GM12878 (cell line): ENCODE data around the gene CARD10. TPM values are rescaled to one million over a fixed set of nuclear protein-coding genes. Genes with fewer than 3 reads are reported as not detected.

ENCODE experiments used
- CBX5 ChIP-seq: sonication (generic); IDR thresholded peaks from 2 replicates; pipeline ENCODE4 v1.6.1; 2016; ENCODE audit warnings: low read depth, moderate library complexity, mild to moderate bottlenecking, inconsistent platforms
- CHD1 ChIP-seq: IDR thresholded peaks from 2 replicates; pipeline ENCODE4 v1.6.1; 2012; ENCODE audit warnings: low read depth, low read length, improper control_type of control experiment
- CHD4 ChIP-seq: fragments of 200-600 bp; sonication (generic); IDR thresholded peaks from 2 replicates; pipeline ENCODE4 v1.6.1; 2016; ENCODE audit warnings: mild to moderate bottlenecking
- DPF2 ChIP-seq: fragments of 450-650 bp; IDR thresholded peaks from 2 replicates; pipeline ENCODE4 v1.6.1; 2017; ENCODE audit warnings: mild to moderate bottlenecking
- GABPA ChIP-seq: IDR thresholded peaks from 2 replicates; pipeline ENCODE4 v1.6.1; 2014; ENCODE audit warnings: antibody characterized with exemption, low read depth, mild to moderate bottlenecking, inconsistent platforms
- HSF1 ChIP-seq: fragments of 150-350 bp; IDR thresholded peaks from 2 replicates; pipeline ENCODE4 v1.6.1; 2014; ENCODE audit warnings: mild to moderate bottlenecking, low read depth, low read length
- MTA3 ChIP-seq: IDR thresholded peaks from 2 replicates; pipeline ENCODE4 v1.6.1; 2012; ENCODE audit warnings: low read length, inconsistent platforms, borderline replicate concordance
- NFIC ChIP-seq: IDR thresholded peaks from 2 replicates; pipeline ENCODE4 v1.6.1; 2012; ENCODE audit warnings: low read depth, mild to moderate bottlenecking, inconsistent platforms, low read length, moderate library complexity
- NFYB ChIP-seq: IDR thresholded peaks from 2 replicates; pipeline ENCODE4 v1.6.1; 2011; ENCODE audit warnings: low read depth, mild to moderate bottlenecking, low read length, improper control_type of control experiment, moderate library complexity; ENCODE audit not compliant: insufficient read depth
- NRF1 ChIP-seq: conservative IDR thresholded peaks from 2 replicates; pipeline ENCODE4 v1.6.1; 2011; ENCODE audit warnings: mild to moderate bottlenecking, low read depth, low read length, improper control_type of control experiment
- PKNOX1 ChIP-seq: fragments of 450-650 bp; IDR thresholded peaks from 2 replicates; pipeline ENCODE4 v1.6.1; 2016; ENCODE audit warnings: mild to moderate bottlenecking
- POLR2AphosphoS5 ChIP-seq: IDR thresholded peaks from 2 replicates; pipeline ENCODE4 v1.6.1; 2011; ENCODE audit warnings: mild to moderate bottlenecking, low read length, inconsistent platforms
- TARDBP ChIP-seq: IDR thresholded peaks from 2 replicates; pipeline ENCODE4 v1.6.1; 2016; ENCODE audit warnings: borderline replicate concordance
- YBX1 ChIP-seq: fragments of 450-650 bp; IDR thresholded peaks from 2 replicates; pipeline ENCODE4 v1.6.1; 2016; ENCODE audit warnings: antibody characterized with exemption
- ZSCAN29 ChIP-seq: fragments of 450-650 bp; IDR thresholded peaks from 2 replicates; pipeline ENCODE4 v1.6.1; 2017; ENCODE audit warnings: mild to moderate bottlenecking, moderate library complexity
- ZZZ3 ChIP-seq: IDR thresholded peaks from 2 replicates; pipeline ENCODE4 v1.6.1; 2011; ENCODE audit warnings: low read depth; ENCODE audit not compliant: control insufficient read depth, insufficient read length
- polyA plus RNA-seq, 11 experiments: library from polyadenylated mRNA; depleted of rRNA in 4 of 11; unstranded in 6 of 11; stranded (reverse) in 5 of 11; fragments of >200 nt; fragmentation: Nextera tagmentation in 4 of 11; fragmentation: Illumina TruSeq in 1 of 11; extraction: Ambion mirVana in 4 of 11; extraction: Trizol in 1 of 11; gene quantifications; 1 replicate in 1 of 11; 2 replicates in 10 of 11; pipeline versions ENCODE4 v1.2.1 to v1.2.3, GENCODE V29; 2011 to 2016; ENCODE audit warnings: inconsistent platforms in 2 of 11, missing spikeins in 2 of 11, low read depth in 1 of 11
- total RNA-seq, 4 experiments: library from RNA; depleted of rRNA in 3 of 4; stranded (reverse); fragments of >200 nt in 3 of 4; fragmentation: Illumina TruSeq in 1 of 4; extraction: Trizol in 1 of 4; gene quantifications; 2 replicates each; pipeline versions ENCODE4 v1.2.1 to v1.2.3, GENCODE V29; 2013 to 2021
- TF ChIP-seq, protein P1 (sequence below): fragments of 450-650 bp; formaldehyde crosslinking; IDR thresholded peaks from 2 replicates; pipeline ENCODE4 v1.4.0; 2022; ENCODE audit warnings: mild to moderate bottlenecking, moderate library complexity
- TF ChIP-seq, protein P2 (sequence below): fragments of 450-650 bp; formaldehyde crosslinking; IDR thresholded peaks from 2 replicates; pipeline ENCODE4 v1.5.0; 2022; ENCODE audit warnings: mild to moderate bottlenecking, missing genetic modification characterization
- TF ChIP-seq, protein P3 (sequence below): fragments of 450-650 bp; IDR thresholded peaks from 2 replicates; pipeline ENCODE4 v1.6.1; 2017; ENCODE audit warnings: low read depth, mild to moderate bottlenecking, moderate library complexity

The CARD10 gene
- total and polyA plus RNA-seq, 10 of the 15 experiments (the other 5 are each of a cell fraction or from before 2014, with no cell fraction given): 0.08 to 0.10 (median 0.10) TPM; not detected in 7

DNA sequence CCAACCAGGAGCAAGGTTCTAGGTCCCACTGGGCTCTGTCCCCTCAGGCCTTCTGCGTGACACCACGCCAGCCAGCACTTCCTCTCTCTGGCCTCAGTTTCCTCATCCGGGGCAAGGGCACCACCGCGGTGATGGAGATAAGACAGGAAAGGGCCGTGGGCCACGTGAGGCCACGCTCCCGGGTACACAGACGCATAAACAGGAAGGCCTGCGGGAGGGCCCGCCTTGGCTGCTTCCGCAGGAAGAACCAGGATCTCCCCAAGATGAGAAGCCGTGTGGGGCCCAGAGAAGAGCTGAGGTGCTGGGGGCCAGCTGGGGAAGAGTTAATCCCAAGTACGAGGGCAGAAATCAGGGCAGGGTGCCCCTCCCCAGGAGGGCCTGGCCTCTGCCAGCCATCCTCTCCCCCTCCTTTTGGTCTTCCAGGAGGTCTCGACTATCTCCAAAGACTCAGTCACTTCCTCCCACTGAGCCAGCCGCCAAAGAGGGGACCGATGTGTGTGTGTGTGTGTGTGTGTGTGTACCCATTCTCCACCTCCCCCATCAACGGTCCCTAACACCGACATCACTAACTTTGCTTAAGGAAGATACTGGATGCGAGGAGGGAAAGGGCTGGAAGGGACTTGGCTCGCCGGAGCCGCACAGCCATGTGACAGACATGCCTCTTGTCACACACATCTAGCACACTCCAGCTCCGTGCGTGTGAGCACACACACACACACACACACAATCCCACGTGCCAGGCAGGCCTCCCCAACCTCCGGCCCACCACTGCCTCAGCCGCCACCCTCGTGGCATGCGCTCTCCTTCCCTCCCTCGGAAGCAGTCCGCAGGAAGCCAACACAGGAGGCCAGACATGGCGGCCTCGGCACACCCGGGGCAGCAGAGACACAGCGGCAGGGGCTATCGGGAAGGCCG is 34.5 kb downstream of the CARD10 start (continued):
- TF ChIP-seq, protein P1, sequence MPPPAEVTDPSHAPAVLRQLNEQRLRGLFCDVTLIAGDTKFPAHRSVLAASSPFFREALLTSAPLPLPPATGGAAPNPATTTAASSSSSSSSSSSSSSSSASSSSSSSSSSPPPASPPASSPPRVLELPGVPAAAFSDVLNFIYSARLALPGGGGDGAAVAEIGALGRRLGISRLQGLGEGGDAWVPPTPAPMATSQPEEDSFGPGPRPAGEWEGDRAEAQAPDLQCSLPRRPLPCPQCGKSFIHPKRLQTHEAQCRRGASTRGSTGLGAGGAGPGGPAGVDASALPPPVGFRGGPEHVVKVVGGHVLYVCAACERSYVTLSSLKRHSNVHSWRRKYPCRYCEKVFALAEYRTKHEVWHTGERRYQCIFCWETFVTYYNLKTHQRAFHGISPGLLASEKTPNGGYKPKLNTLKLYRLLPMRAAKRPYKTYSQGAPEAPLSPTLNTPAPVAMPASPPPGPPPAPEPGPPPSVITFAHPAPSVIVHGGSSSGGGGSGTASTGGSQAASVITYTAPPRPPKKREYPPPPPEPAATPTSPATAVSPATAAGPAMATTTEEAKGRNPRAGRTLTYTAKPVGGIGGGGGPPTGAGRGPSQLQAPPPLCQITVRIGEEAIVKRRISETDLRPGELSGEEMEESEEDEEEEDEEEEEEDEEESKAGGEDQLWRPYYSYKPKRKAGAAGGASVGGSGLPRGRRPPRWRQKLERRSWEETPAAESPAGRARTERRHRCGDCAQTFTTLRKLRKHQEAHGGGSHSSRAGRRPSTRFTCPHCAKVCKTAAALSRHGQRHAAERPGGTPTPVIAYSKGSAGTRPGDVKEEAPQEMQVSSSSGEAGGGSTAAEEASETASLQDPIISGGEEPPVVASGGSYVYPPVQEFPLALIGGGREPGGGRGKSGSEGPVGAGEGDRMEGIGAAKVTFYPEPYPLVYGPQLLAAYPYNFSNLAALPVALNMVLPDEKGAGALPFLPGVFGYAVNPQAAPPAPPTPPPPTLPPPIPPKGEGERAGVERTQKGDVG (CRISPR knock-in tag): no peak
- TF ChIP-seq DPF2 (no peak; the same call in 1 of the 2 replicates), CHD1 (no peak), PKNOX1 (peak; percentile 59), CBX5 (no peak), NRF1 (no peak), NFYB (no peak), TARDBP (0 out of 2 replicates have a peak, but pooled peaks have one; percentile 17), HSF1 (no peak), MTA3 (0 out of 2 replicates have a peak, but pooled peaks have one; percentile 57), ZSCAN29 (no peak), GABPA (peak; percentile 84), ZZZ3 (no peak), YBX1 (no peak), CHD4 (no peak), POLR2AphosphoS5 (peak; percentile 79), NFIC (no peak)
- TF ChIP-seq, protein P2, sequence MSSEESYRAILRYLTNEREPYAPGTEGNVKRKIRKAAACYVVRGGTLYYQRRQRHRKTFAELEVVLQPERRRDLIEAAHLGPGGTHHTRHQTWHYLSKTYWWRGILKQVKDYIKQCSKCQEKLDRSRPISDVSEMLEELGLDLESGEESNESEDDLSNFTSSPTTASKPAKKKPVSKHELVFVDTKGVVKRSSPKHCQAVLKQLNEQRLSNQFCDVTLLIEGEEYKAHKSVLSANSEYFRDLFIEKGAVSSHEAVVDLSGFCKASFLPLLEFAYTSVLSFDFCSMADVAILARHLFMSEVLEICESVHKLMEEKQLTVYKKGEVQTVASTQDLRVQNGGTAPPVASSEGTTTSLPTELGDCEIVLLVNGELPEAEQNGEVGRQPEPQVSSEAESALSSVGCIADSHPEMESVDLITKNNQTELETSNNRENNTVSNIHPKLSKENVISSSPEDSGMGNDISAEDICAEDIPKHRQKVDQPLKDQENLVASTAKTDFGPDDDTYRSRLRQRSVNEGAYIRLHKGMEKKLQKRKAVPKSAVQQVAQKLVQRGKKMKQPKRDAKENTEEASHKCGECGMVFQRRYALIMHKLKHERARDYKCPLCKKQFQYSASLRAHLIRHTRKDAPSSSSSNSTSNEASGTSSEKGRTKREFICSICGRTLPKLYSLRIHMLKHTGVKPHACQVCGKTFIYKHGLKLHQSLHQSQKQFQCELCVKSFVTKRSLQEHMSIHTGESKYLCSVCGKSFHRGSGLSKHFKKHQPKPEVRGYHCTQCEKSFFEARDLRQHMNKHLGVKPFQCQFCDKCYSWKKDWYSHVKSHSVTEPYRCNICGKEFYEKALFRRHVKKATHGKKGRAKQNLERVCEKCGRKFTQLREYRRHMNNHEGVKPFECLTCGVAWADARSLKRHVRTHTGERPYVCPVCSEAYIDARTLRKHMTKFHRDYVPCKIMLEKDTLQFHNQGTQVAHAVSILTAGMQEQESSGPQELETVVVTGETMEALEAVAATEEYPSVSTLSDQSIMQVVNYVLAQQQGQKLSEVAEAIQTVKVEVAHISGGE (CRISPR knock-in tag): no peak
- TF ChIP-seq, protein P3, sequence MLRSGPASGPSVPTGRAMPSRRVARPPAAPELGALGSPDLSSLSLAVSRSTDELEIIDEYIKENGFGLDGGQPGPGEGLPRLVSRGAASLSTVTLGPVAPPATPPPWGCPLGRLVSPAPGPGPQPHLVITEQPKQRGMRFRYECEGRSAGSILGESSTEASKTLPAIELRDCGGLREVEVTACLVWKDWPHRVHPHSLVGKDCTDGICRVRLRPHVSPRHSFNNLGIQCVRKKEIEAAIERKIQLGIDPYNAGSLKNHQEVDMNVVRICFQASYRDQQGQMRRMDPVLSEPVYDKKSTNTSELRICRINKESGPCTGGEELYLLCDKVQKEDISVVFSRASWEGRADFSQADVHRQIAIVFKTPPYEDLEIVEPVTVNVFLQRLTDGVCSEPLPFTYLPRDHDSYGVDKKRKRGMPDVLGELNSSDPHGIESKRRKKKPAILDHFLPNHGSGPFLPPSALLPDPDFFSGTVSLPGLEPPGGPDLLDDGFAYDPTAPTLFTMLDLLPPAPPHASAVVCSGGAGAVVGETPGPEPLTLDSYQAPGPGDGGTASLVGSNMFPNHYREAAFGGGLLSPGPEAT: peak; percentile 60; the same call in 1 of the 2 replicates
